ENCODE results near the gene RANBP9. TPM values are rescaled to one million over a fixed set of nuclear protein-coding genes. Genes with fewer than 3 reads are reported as not detected.

Gene RANBP9
- total RNA-seq, 5 donors from 2014 or later (not counting 1 experiment from before 2014, with no cell fraction given): 44.9 to 59.4 (median 46.8) TPM

GRCh38 chr6:13662651-13663334 lies 48.8 kb downstream of the RANBP9 start:
- H3K36me3 Mint-ChIP-seq: no peaks in the 10 kb centered on the region
- peak overlapping the region in 1 of 3 donors; percentile 6 for H3K4me3 Mint-ChIP-seq
- no peaks in the 10 kb centered on the region for H3K9me3 Mint-ChIP-seq
- no peaks in the 10 kb centered on the region for H3K36me3 ChIP-seq (ENCODE audit: control insufficient read depth in 2 of 2, extremely low read depth in 1 of 2, insufficient read depth in 1 of 2, low read length in 1 of 2)
- POLR2A ChIA-PET: interaction anchor here in 1 of 2 donors (0.6 to 1.3 kb wide), 3 partner anchors 10 to 15 kb away, joined by 3 to 16 read pairs (median 4); no protein-coding TSS in a partner anchor
- no peak overlapping the region for H3K27ac ChIP-seq (ENCODE audit: low read length)
- H3K9me3 ChIP-seq: no peaks in the 10 kb centered on the region
- H3K27ac Mint-ChIP-seq: peak overlapping the region; percentile 2 to 34
- DNase-seq: no peak
- no peak overlapping the region for H3K4me3 ChIP-seq (ENCODE audit: control insufficient read depth in 1 of 2, extremely low read depth in 1 of 2, low read length in 1 of 2)
- H3K4me1 Mint-ChIP-seq: peaks cover 87 to 94% (median 91%) of the 10 kb centered on the region in 3 donors
- H3K27me3 Mint-ChIP-seq: no peaks in the 10 kb centered on the region
- no peaks in the 10 kb centered on the region for H3K27me3 ChIP-seq (replicated peaks in 1 of 2; ENCODE audit: control insufficient read depth in 2 of 2, extremely low read depth in 1 of 2, insufficient read depth in 2 of 2, low read length in 1 of 2)
- no peak for ATAC-seq (replicated peaks in 1 of 4)
- CTCF ChIA-PET: interaction anchor here (0.5 to 0.6 kb wide), 3 partner anchors 24 to 92 kb away, joined by 3 read pairs; no protein-coding TSS in a partner anchor
- H3K4me1 ChIP-seq (ENCODE audit: control insufficient read depth in 1 of 2, extremely low read depth in 1 of 2, insufficient read depth in 2 of 2, low read length in 2 of 2): peaks cover 13 to 16% of the 10 kb centered on the region in 2 experiments
- WGBS (ENCODE audit: insufficient coverage): no CpG with 5 or more reads among the region's 3 CpGs

DNA sequence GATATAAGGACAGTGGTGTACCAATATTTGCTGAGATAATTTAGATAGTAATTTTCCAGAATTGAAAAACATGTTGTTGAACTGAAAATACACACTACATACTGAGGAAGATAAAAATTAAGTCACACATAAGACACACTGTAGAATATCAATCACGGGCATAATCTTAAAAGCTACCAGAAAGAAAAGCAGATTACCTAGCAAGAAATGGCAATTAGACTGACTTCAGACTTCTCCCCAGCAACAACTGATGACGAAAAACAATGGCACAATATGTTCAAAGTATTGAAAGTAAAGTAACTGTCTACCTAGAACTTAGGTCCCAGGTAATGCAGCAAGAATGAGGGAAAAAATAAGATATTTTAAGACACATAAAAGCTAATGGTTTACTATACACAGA lies 50.0 kb downstream of the RANBP9 start:
- Histone ChIP-seq H3K27me3 (replicated peaks in 1 of 2; ENCODE audit: control insufficient read depth in 2 of 2, extremely low read depth in 1 of 2, insufficient read depth in 2 of 2, low read length in 1 of 2) (no peaks in the 10 kb centered on the region), H3K4me1 (ENCODE audit: control insufficient read depth in 1 of 2, extremely low read depth in 1 of 2, insufficient read depth in 2 of 2, low read length in 2 of 2) (peaks cover 12 to 13% of the 10 kb centered on the region in 2 experiments), H3K9me3 (no peaks in the 10 kb centered on the region), H3K36me3 (ENCODE audit: control insufficient read depth in 2 of 2, extremely low read depth in 1 of 2, insufficient read depth in 1 of 2, low read length in 1 of 2) (peaks cover 0 to 2% of the 10 kb centered on the region in 2 donors), H3K4me3 (ENCODE audit: control insufficient read depth in 1 of 2, extremely low read depth in 1 of 2, low read length in 1 of 2) (no peak overlapping the region), H3K27ac (ENCODE audit: low read length) (no peak overlapping the region)
- no peaks in the 10 kb centered on the region for H3K27me3 Mint-ChIP-seq
- no peaks in the 10 kb centered on the region for H3K9me3 Mint-ChIP-seq
- ChIA-PET POLR2A (interaction anchor here in 1 of 2 donors (0.5 kb wide), 1 partner anchor 34 kb away, joined by 7 read pairs; no protein-coding TSS in a partner anchor), CTCF (no interaction called here)
- peak overlapping the region in 1 of 3 donors; percentile 34 for H3K4me3 Mint-ChIP-seq
- H3K36me3 Mint-ChIP-seq: peaks cover 4% of the 10 kb centered on the region
- peaks cover 83 to 88% (median 85%) of the 10 kb centered on the region in 3 donors for H3K4me1 Mint-ChIP-seq
- DNase-seq (no peak), ATAC-seq (replicated peaks in 1 of 4) (no peak)
- H3K27ac Mint-ChIP-seq: no peak overlapping the region
- no CpG with 5 or more reads among the region's 2 CpGs for WGBS (ENCODE audit: insufficient coverage)

DNA sequence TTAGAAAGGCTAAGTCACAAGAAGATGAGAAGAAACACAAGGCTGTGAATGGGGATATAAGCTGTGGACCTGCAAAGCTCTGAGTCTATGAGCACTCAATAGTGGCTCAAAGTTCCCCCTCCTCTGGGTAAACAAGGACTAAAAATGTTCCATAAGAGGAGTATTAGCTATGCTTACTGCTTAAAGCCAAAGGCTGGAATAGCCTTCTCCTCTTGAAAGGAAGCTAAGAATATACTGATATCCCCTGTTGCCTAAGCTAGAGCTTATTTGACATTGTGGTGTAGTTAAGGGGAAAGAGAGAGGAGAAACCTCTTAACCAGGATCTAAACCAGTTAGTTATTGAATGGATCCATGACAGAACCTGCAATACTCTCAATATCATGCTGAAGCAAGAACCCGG lies 50.7 kb downstream of the RANBP9 start:
- Mint-ChIP-seq H3K36me3 (peaks cover 8% of the 10 kb centered on the region), H3K9me3 (no peaks in the 10 kb centered on the region), H3K27ac (peak overlapping the region in 1 of 2 donors; percentile 5), H3K4me1 (peaks cover 79 to 84% (median 81%) of the 10 kb centered on the region in 3 donors), H3K4me3 (no peak overlapping the region), H3K27me3 (no peaks in the 10 kb centered on the region)
- no peak overlapping the region for H3K4me3 ChIP-seq (ENCODE audit: control insufficient read depth in 1 of 2, extremely low read depth in 1 of 2, low read length in 1 of 2)
- no peaks in the 10 kb centered on the region for H3K9me3 ChIP-seq
- DNase-seq: no peak
- peaks cover 8% of the 10 kb centered on the region in 2 experiments for H3K4me1 ChIP-seq (ENCODE audit: control insufficient read depth in 1 of 2, extremely low read depth in 1 of 2, insufficient read depth in 2 of 2, low read length in 2 of 2)
- no peaks in the 10 kb centered on the region for H3K27me3 ChIP-seq (replicated peaks in 1 of 2; ENCODE audit: control insufficient read depth in 2 of 2, extremely low read depth in 1 of 2, insufficient read depth in 2 of 2, low read length in 1 of 2)
- WGBS (ENCODE audit: insufficient coverage): no CpG with 5 or more reads among the region's 1 CpG
- no peak overlapping the region for H3K27ac ChIP-seq (ENCODE audit: low read length)
- peaks cover 0 to 5% of the 10 kb centered on the region in 2 donors for H3K36me3 ChIP-seq (ENCODE audit: control insufficient read depth in 2 of 2, extremely low read depth in 1 of 2, insufficient read depth in 1 of 2, low read length in 1 of 2)
- ChIA-PET CTCF (interaction anchor here in 1 of 2 donors (0.6 to 1.1 kb wide), 2 partner anchors 17 to 35 kb away, joined by 3 read pairs; no protein-coding TSS in a partner anchor), POLR2A (interaction anchor here (0.5 to 0.7 kb wide), 3 partner anchors 34 to 1926 kb away, joined by 3 to 7 read pairs (median 3); no protein-coding TSS in a partner anchor)
- ATAC-seq (replicated peaks in 1 of 4): no peak

- peaks cover 75 to 82% (median 76%) of the 10 kb centered on the region in 3 donors for H3K4me1 Mint-ChIP-seq
- Histone ChIP-seq H3K36me3 (ENCODE audit: control insufficient read depth in 2 of 2, extremely low read depth in 1 of 2, insufficient read depth in 1 of 2, low read length in 1 of 2) (peaks cover 0 to 5% of the 10 kb centered on the region in 2 donors), H3K4me1 (ENCODE audit: control insufficient read depth in 1 of 2, extremely low read depth in 1 of 2, insufficient read depth in 2 of 2, low read length in 2 of 2) (peaks cover 7 to 8% of the 10 kb centered on the region in 2 experiments), H3K9me3 (no peaks in the 10 kb centered on the region), H3K4me3 (ENCODE audit: control insufficient read depth in 1 of 2, extremely low read depth in 1 of 2, low read length in 1 of 2) (no peak overlapping the region), H3K27ac (ENCODE audit: low read length) (no peak overlapping the region), H3K27me3 (replicated peaks in 1 of 2; ENCODE audit: control insufficient read depth in 2 of 2, extremely low read depth in 1 of 2, insufficient read depth in 2 of 2, low read length in 1 of 2) (no peaks in the 10 kb centered on the region)
- no peak for DNase-seq
- ChIA-PET POLR2A (interaction anchor here (0.6 to 0.7 kb wide), 2 partner anchors 35 to 1925 kb away, joined by 3 read pairs; no protein-coding TSS in a partner anchor), CTCF (interaction anchor here in 1 of 2 donors (1.1 kb wide), 1 partner anchor 17 kb away, joined by 3 read pairs; no protein-coding TSS in a partner anchor)
- no peaks in the 10 kb centered on the region for H3K27me3 Mint-ChIP-seq
- no peak overlapping the region for H3K4me3 Mint-ChIP-seq
- ATAC-seq (replicated peaks in 1 of 4): no peak
- peak overlapping the region; percentile 8 to 39 for H3K27ac Mint-ChIP-seq
- H3K9me3 Mint-ChIP-seq: no peaks in the 10 kb centered on the region
- no CpG with 5 or more reads among the region's 1 CpG for WGBS (ENCODE audit: insufficient coverage)
- H3K36me3 Mint-ChIP-seq: peaks cover 13% of the 10 kb centered on the region
These were observed 51.4 kb downstream of the RANBP9 start for GRCh38 chr6:13660273-13660672.

- H3K27ac Mint-ChIP-seq: peak overlapping the region in 1 of 2 donors; percentile 52
- CTCF ChIA-PET: interaction anchor here in 1 of 2 donors (0.7 kb wide), 1 partner anchor 15 kb away, joined by 3 read pairs; no protein-coding TSS in a partner anchor
- no CpG with 5 or more reads among the region's 1 CpG for WGBS (ENCODE audit: insufficient coverage)
These were observed 55.9 kb downstream of the RANBP9 start for GRCh38 chr6:13655700-13656099.

GRCh38 chr6:13654496-13654895 lies 57.1 kb downstream of the RANBP9 start:
- Mint-ChIP-seq H3K4me1 (peaks cover 22 to 37% (median 31%) of the 10 kb centered on the region in 3 donors), H3K36me3 (peaks cover 30% of the 10 kb centered on the region), H3K27me3 (no peaks in the 10 kb centered on the region), H3K27ac (no peak overlapping the region), H3K4me3 (no peak overlapping the region), H3K9me3 (no peaks in the 10 kb centered on the region)
- Histone ChIP-seq H3K27ac (ENCODE audit: low read length) (no peak overlapping the region), H3K4me3 (ENCODE audit: control insufficient read depth in 1 of 2, extremely low read depth in 1 of 2, low read length in 1 of 2) (no peak overlapping the region), H3K27me3 (replicated peaks in 1 of 2; ENCODE audit: control insufficient read depth in 2 of 2, extremely low read depth in 1 of 2, insufficient read depth in 2 of 2, low read length in 1 of 2) (no peaks in the 10 kb centered on the region), H3K36me3 (ENCODE audit: control insufficient read depth in 2 of 2, extremely low read depth in 1 of 2, insufficient read depth in 1 of 2, low read length in 1 of 2) (peaks cover 0 to 8% of the 10 kb centered on the region in 2 donors), H3K4me1 (ENCODE audit: control insufficient read depth in 1 of 2, extremely low read depth in 1 of 2, insufficient read depth in 2 of 2, low read length in 2 of 2) (peaks cover 3 to 4% of the 10 kb centered on the region in 2 experiments), H3K9me3 (no peaks in the 10 kb centered on the region)
- DNase-seq (no peak), ATAC-seq (replicated peaks in 1 of 4) (no peak)
- CTCF ChIA-PET: interaction anchor here in 1 of 2 donors (1.0 kb wide), 1 partner anchor 414 kb away, joined by 3 read pairs; no protein-coding TSS in a partner anchor
- POLR2A ChIA-PET: interaction anchor here in 1 of 2 donors (0.6 kb wide), 1 partner anchor 161 kb away, joined by 3 read pairs; no protein-coding TSS in a partner anchor

More at GRCh38 chr6:13655700-13656099, 55.9 kb downstream of the RANBP9 start:
- H3K4me1 Mint-ChIP-seq: peaks cover 30 to 41% (median 35%) of the 10 kb centered on the region in 3 donors
- H3K27me3 ChIP-seq (replicated peaks in 1 of 2; ENCODE audit: control insufficient read depth in 2 of 2, extremely low read depth in 1 of 2, insufficient read depth in 2 of 2, low read length in 1 of 2): no peaks in the 10 kb centered on the region
- H3K27ac ChIP-seq (ENCODE audit: low read length): no peak overlapping the region
- H3K27me3 Mint-ChIP-seq: no peaks in the 10 kb centered on the region
- peaks cover 23% of the 10 kb centered on the region for H3K36me3 Mint-ChIP-seq
- no peak overlapping the region for H3K4me3 ChIP-seq (ENCODE audit: control insufficient read depth in 1 of 2, extremely low read depth in 1 of 2, low read length in 1 of 2)
- POLR2A ChIA-PET: no interaction called here
- DNase-seq (no peak), ATAC-seq (replicated peaks in 1 of 4) (no peak)
- no peak overlapping the region for H3K4me3 Mint-ChIP-seq
- peaks cover 0 to 8% of the 10 kb centered on the region in 2 donors for H3K36me3 ChIP-seq (ENCODE audit: control insufficient read depth in 2 of 2, extremely low read depth in 1 of 2, insufficient read depth in 1 of 2, low read length in 1 of 2)
- H3K9me3 Mint-ChIP-seq: no peaks in the 10 kb centered on the region
- no peaks in the 10 kb centered on the region for H3K9me3 ChIP-seq
- H3K4me1 ChIP-seq (ENCODE audit: control insufficient read depth in 1 of 2, extremely low read depth in 1 of 2, insufficient read depth in 2 of 2, low read length in 2 of 2): peaks cover 3 to 8% of the 10 kb centered on the region in 2 experiments

Data from T-cell (primary cell).